ENCODE results near the gene SOX15.

The SOX15 gene

DNA sequence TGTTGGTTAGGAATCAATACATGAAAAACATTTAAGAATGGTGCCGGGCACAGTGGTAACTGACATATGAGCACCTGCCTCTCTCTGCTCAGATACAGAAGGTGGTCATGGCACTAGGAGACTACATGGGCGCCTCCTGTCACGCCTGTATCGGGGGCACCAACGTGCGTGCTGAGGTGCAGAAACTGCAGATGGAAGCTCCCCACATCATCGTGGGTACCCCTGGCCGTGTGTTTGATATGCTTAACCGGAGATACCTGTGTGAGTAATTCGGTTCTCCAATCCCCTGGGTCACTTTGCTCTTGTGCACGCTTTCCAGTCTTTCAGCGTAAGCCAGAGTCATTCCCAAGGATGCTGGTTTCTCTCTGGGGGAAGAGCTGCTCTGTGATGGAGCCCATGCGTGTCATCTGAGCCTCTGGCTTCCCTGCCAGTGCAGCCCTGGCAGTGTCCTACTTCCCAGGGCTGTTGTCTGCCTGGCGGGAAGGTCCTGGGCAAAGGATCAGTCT is 13.4 kb downstream of the SOX15 start:
- DNase-seq, result peak; percentile 37

DNA sequence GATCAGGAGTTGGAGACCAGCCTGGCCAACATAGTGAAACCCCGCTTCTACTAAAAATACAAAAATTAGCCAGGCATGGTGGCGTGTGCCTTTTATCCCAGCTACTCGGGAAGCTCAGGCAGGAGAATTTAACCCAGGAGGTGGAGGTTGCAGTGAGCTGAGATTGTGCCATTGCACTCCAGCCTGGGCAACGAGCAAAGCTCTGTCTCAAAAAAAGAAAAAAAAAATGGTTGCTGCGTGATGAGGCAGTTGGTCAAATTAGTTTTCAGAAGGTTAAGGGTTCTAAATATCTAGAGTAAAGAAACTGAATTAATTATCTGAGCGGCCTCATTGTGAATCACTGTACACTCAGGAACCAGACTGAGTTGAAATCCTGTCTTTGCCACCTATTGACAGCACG is 13.9 kb downstream of the SOX15 start:
- no peak for DNase-seq

DNA sequence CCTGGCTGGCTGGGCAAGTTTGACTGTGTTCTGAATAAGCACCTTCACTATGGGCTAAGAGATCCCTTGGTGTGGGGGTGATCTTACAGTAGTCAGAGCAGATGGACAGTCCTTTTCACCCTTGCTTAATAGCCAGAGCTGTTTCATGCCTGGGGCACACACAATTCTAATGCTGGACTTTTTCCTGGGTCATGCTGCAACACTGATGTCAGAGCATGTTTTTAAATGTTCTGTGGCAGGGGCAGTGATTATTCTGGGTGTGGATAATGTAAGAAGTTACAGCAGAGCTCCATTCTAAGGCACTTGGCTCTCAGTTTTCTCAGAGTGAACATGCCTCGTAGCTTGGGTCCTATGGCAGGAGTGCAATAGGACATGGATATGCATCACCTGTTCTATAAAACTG is 14.4 kb downstream of the SOX15 start:
- DNase-seq, result no peak

DNA sequence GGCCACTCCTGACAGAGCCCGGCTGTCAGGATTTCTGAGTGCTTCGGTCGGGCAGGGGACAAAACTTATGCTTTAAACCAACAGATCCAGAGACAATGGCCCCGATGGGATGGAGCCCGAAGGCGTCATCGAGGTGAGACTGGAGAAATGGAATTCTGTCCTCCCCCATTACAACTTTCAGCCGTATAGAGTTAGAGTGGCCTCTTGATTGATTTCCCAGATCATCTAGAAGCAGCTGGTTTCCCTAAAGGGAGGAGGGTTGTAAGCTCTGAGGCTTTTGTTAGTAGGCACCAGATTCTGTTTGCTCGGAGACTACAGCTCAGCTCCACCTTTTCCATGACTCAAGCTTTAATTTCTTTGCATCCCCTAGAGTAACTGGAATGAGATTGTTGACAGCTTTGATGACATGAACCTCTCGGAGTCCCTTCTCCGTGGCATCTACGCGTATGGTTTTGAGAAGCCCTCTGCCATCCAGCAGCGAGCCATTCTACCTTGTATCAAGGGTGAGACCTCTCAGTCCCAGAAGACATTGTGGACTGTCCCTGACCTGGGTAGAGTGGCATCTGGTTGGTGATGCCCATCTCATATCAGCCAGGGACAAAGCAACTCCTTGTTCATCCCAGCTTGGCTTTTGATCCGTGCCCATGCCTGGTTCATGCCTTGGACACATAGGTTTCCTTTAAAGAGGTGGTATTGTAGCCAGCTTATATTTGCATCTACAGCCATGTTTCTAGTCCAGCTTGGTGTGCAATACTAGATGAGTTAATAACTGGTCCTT is 15.5 kb downstream of the SOX15 start:
- DNase-seq, result no peak

DNA sequence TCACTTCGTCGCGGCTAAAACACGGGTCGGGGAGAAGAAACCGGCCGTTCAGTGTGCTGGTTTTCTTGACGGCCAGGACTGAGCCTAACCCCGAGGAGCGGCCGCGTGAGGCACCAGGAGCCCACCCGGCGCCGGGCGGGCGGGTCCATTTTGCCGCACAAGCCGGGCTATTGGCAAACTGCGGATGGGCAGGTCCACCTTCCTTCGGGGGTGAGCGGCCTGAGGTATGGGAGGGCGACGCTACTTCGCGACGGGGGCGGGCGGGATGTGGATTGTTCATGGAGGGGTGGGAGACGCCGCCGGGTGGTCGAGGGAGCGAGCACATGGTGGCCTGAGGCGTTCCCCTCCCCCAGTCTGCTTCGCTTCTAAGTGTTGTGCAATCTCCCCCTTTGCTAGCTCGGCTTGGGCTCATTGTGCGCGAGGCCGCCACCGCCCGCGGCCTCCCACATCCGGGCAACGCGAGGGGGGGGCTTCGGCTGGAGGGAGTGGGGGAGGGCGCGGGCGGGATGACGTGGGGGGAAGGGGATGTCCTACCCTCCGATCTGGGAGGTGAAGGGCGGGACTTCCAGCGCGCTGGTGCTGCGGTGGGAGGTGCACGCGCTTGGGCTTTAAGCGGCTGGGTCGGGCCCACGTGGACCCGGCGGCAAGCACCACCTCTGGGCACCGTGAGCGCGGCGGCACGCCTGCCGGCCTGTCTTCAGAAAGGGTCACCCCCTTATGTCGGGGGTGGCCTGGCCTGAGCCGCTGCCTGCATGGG is 16.4 kb downstream of the SOX15 start:
- DNase-seq, result peak; percentile 91

DNA sequence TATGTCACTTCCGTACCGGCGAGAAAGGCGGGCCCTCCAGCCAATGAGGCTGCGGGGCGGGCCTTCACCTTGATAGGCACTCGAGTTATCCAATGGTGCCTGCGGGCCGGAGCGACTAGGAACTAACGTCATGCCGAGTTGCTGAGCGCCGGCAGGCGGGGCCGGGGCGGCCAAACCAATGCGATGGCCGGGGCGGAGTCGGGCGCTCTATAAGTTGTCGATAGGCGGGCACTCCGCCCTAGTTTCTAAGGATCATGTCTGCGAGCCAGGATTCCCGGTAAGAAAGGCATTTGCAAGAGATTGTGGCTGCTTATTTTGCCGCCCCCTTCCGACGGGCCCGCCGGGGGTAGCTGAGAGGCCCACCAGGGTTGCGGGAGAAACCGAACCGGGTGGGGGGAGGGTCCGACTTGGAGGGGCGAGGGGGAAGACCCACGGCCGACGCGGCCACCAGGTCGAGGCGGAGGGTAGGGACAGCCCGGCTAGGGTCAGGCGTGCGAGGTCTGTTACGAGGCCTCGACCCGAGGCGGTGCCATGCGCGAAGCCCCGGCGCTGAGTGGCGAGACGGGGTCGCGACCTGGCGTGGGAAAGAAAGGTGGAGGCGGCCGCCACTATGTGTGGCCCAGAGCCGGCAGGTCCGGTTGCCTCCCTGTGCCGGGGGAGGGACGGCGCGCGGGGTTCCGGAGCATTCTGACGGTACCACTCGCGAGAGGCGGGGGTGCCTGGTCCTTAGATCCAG is 17.1 kb downstream of the SOX15 start:
- DNase-seq, result peak; percentile 100

DNA sequence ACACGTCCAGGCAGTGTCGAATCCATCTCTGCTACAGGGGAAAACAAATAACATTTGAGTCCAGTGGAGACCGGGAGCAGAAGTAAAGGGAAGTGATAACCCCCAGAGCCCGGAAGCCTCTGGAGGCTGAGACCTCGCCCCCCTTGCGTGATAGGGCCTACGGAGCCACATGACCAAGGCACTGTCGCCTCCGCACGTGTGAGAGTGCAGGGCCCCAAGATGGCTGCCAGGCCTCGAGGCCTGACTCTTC is 17.6 kb downstream of the SOX15 start:
- no peak for DNase-seq

DNA sequence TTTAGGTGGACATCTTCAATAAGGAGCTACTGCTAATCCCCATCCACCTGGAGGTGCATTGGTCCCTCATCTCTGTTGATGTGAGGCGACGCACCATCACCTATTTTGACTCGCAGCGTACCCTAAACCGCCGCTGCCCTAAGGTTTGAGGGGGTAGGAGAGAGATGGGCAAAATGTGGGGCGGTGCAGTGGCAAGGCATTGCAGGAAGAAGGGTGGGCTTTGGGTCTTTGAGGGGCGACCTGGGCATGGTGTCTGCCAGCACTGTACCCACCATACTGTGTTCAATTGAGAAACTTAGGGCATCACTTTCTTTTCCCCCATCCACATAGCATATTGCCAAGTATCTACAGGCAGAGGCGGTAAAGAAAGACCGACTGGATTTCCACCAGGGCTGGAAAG is 19.5 kb downstream of the SOX15 start:
- no peak for DNase-seq

DNA sequence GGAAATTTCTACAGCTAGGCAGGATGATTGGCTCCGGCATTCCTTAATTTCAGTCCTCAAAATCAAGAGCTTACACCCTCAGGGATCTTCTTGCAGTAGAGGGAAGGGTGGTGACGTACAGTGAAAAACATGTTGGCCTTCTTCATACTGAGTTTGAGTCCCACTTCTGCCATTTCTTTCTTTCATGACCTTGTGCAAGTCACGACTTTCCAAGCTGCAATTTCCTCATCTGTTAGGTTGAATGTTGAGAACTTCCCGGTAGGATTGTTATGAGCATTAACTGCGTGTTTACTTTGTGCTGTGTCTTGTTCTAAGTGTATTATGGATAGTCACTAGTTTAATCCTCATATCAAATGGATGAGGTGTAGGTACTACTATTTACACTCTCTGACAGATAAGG is 20.3 kb downstream of the SOX15 start:
- no peak for DNase-seq

DNA sequence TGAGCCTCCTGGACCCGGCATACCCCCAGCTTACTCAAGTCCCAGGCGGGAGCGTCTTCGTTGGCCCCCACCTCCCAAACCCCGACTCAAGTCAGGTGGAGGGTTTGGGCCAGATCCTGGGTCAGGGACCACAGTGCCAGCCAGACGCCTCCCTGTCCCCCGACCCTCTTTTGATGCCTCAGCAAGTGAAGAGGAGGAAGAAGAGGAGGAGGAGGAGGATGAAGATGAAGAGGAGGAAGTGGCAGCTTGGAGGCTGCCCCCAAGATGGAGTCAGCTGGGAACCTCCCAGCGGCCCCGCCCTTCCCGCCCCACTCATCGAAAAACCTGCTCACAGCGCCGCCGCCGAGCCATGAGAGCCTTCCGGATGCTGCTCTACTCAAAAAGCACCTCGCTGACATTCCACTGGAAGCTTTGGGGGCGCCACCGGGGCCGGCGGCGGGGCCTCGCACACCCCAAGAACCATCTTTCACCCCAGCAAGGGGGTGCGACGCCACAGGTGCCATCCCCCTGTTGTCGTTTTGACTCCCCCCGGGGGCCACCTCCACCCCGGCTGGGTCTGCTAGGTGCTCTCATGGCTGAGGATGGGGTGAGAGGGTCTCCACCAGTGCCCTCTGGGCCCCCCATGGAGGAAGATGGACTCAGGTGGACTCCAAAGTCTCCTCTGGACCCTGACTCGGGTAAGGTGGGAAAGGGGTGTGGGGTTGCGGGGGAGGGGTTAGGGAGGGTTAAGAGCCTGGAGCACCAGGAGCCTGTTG is 26.6 kb downstream of the SOX15 start:
- DNase-seq, result no peak

DNA sequence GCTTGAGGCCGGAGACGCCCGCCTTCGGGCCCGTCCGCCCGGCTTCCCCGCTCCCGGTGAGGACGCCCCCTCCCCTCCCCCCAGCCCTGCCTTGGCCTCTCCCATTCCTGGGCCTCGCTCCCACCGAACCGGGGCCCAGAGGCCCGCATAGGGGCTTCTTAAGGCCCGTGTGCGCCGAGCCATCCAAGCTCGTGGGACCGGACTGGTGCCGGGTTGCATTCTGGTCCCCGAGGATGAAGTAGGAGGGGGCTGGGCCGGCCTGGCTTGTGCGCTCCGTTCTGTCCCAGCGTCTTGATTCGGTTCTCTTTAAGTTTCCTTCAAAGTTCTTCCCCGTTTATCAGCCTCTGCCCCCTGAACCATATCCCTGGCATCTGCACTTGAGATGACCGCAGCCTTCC is 27.7 kb downstream of the SOX15 start:
- no peak for DNase-seq

DNA sequence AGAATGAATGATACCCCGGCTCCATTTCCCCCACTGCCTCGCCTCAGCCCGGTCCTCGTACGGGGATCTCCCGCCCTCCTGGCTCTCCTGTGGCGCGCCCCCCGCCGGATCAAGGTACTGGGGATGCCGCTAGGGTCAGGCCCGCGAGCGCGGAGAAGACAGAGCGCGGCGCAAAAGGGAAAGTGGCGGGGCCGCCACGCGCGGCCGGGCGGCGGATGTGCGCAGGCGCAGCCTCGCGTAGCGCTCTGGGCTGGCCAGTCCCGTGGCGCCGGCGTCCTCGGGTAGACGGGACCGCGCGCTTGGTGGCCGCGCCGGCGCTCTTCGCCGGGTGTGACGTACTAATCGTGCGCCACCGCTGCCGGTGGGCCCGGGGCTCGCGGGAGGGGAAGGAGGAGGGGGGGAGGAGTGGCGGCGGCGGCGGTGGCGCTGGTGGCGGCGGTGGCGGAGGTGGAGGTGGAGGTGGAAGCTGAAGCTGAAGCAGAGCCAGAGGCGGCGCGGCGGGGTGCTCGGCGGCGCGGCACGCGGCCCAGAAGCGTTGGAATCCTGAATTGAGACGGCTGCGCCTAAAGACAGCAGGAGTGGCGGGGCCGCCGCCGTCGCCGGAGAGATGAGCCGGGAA is 28.2 kb downstream of the SOX15 start, which contains the start of gene SENP3:
Gene SENP3 (plus strand): TSS at position 331 of the 619 bp plus-strand sequence. CDS start 1,158 bp downstream, outside the sequence.
- DNase-seq, result peak; percentile 92

DNA sequence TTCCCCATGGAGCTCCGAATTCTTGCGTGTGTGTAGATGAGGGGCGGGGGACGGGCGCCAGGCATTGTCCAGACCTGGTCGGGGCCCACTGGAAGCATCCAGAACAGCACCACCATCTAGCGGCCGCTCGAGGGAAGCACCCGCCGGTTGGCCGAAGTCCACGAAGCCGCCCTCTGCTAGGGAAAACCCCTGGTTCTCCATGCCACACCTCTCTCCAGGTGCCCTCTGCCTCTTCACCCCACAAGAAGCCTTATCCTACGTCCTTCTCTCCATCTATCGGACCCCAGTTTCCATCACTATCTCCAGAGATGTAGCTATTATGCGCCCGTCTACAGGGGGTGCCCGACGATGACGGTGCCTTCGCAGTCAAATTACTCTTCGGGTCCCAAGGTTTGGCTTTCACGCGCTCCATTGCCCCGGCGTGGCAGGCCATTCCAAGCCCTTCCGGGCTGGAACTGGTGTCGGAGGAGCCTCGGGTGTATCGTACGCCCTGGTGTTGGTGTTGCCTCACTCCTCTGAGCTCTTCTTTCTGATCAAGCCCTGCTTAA is 28.8 kb downstream of the SOX15 start:
- peak; percentile 92 for DNase-seq

DNA sequence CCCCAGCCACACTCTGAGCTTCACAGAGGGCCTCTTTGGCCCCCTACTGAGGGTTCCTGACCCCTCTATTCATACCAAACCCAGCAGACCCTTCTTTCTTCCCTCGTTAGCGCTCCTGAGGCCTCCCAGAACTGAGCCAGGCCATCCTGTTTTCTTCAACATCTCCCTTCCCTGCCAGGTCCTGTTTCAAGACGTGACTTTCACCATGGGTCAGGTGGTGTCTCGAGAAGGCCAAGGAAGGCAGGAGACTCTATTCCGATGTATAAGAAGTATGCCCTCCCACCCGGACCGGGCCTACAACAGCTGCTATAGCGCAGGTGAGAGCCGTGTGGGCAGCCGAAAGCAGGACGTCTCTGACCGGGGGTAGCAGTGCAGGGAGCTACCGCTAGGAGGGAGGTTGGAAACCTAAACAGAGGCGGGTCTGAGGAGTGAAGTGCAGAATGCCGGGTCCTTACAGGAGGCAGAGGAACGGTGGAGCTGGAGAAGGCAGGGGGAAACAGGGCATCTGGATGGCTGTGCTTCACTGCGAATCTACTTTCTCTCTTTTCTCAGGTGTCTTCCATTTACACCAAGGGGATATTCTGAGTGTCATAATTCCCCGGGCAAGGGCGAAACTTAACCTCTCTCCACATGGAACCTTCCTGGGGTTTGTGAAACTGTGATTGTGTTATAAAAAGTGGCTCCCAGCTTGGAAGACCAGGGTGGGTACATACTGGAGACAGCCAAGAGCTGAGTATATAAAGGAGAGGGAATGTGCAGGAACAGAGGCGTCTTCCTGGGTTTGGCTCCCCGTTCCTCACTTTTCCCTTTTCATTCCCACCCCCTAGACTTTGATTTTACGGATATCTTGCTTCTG is 29.5 kb downstream of the SOX15 start:
- peak; percentile 79 for DNase-seq

DNA sequence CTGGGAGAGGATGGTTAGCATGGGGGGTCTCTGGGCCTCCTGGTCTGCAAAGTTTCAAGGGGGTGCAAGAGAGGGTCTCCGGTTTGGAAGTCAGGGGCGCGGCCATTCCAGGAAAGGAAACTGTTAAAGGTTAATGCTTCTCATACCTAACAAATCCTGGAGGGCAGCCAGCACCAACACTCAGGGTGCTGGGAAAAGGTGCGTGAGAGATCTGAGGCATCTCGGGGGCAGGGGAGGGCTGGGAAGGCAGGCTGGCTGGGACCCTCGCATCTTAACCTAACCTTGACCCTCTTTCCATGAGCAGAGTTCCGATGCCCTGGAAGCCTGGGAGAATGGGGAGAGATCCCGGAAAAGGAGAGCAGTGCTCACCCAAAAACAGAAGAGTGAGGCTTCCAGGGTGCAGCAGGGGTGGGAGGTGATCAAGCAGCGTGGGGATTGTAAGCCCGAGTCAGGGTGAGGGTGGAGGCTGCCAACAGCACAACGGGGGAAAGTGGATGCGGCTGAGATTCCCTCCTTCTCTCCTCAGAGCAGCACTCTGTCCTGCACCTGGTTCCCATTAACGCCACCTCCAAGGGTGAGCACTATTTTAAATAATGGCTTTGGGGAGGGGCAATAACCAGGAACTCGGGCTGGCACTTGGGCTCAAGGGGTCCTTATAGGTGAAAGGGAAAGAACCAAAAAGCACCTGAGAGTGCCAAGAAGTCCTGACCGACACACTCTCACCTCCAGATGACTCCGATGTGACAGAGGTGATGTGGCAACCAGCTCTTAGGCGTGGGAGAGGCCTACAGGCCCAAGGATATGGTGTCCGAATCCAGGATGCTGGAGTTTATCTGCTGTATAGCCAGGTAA is 30.3 kb downstream of the SOX15 start:
- DNase-seq, result no peak

DNA sequence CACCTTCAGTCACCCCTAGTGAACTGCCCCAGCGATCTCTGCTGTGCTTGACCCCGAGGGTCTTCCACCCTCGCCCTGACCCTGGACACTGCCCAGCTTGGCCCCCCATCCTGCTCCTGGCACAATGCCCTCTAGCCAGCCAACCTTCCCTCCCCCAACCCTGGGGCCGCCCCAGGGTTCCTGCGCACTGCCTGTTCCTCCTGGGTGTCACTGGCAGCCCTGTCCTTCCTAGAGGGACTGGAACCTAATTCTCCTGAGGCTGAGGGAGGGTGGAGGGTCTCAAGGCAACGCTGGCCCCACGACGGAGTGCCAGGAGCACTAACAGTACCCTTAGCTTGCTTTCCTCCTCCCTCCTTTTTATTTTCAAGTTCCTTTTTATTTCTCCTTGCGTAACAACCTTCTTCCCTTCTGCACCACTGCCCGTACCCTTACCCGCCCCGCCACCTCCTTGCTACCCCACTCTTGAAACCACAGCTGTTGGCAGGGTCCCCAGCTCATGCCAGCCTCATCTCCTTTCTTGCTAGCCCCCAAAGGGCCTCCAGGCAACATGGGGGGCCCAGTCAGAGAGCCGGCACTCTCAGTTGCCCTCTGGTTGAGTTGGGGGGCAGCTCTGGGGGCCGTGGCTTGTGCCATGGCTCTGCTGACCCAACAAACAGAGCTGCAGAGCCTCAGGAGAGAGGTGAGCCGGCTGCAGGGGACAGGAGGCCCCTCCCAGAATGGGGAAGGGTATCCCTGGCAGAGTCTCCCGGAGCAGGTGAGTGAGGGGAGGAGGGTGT is 31.2 kb downstream of the SOX15 start, which contains the start of gene TNFSF13:
Gene TNFSF13 (plus strand): TSS at position 207 of the 776 bp plus-strand sequence. CDS start 290 bp downstream, at position 497.
- no peak for DNase-seq

DNA sequence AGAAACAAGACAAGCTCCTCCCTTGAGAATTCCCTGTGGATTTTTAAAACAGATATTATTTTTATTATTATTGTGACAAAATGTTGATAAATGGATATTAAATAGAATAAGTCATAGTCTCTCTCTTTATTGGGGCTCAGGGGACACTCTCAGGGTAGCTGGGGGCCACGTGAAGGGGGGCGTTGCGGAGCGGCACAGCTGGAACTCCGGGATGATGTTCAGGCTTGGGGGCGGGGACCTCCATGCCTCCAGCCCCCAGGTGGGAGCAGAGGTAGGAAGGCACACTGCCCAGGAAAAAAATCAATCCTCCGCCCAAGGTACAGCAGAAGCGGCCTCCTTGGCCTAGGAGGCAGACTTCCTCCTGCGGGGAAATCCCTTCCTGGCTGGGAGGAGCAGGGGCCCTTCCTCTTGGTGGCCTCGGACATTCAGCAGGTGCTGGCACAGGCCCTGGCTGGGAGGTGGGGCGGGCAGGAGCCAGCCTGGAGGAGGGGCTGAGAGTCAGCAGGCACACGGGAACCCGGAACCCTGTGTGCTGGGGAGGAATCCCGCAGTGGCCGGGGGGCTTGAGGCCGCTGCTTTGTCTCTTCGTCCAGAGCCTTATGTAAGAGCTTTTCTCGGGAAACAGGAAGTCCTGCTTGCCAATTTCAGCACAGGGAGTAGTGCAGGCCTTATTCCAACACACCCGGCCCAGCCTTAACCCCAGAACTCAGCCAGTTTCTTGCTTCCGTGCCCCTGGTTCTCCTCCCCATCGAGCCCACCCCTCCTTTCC is 31.9 kb downstream of the SOX15 start:
- DNase-seq, result no peak

DNA sequence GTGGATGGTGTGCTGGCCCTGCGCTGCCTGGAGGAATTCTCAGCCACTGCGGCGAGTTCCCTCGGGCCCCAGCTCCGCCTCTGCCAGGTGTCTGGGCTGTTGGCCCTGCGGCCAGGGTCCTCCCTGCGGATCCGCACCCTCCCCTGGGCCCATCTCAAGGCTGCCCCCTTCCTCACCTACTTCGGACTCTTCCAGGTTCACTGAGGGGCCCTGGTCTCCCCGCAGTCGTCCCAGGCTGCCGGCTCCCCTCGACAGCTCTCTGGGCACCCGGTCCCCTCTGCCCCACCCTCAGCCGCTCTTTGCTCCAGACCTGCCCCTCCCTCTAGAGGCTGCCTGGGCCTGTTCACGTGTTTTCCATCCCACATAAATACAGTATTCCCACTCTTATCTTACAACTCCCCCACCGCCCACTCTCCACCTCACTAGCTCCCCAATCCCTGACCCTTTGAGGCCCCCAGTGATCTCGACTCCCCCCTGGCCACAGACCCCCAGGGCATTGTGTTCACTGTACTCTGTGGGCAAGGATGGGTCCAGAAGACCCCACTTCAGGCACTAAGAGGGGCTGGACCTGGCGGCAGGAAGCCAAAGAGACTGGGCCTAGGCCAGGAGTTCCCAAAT is 32.6 kb downstream of the SOX15 start:
- DNase-seq, result no peak
